WTC11 (cell line): ENCODE results near the gene ABHD16B.

ENCODE experiments used
- HMGA2 ChIP-seq: fragments of 250-450 bp; sonication (Bioruptor Pico); IDR thresholded peaks from 2 replicates; pipeline ENCODE4 v1.4.0; 2021; ENCODE audit warnings: mild to moderate bottlenecking, moderate library complexity
- KAT7 ChIP-seq: sonication (generic); formaldehyde crosslinking; IDR thresholded peaks from 2 replicates; pipeline ENCODE4 v1.8.1; 2023; ENCODE audit warnings: missing genetic modification reagents, mild to moderate bottlenecking, borderline replicate concordance
- USF2 ChIP-seq: sonication (generic); formaldehyde crosslinking; IDR thresholded peaks from 2 replicates; pipeline ENCODE4 v1.8.1; 2023; ENCODE audit warnings: mild to moderate bottlenecking, missing genetic modification reagents, moderate library complexity
- ZBTB43 ChIP-seq: sonication (generic); formaldehyde crosslinking; IDR thresholded peaks from 2 replicates; pipeline ENCODE4 v1.8.1; 2023; ENCODE audit warnings: mild to moderate bottlenecking, missing genetic modification reagents

GRCh38 chr20:63850689-63851547 lies 10.4 kb upstream of the ABHD16B start:
- TF ChIP-seq USF2 (no peak), KAT7 (CRISPR knock-in tag) (no peak), HMGA2 (CRISPR knock-in tag) (no peak), ZBTB43 (CRISPR knock-in tag) (no peak)
